Hematopoietic multipotent progenitor cell treated with erythropoietin and hydrocortisone succinate and interleukin-3 and kit ligand, for 15 days (in vitro differentiated cells): ENCODE results near the gene DNAI1.
"Not testable (repeated sequence)": the region's sequence is repeated elsewhere in the genome, so short reads cannot be mapped to it uniquely, and the experiment has no call there.

Experiments
- DNase-seq: peaks from one replicate; pipeline ENCODE4 v3.0.0-alpha.2; 2015; ENCODE audit warnings: low spot score

DNAI1 gene

GRCh38 chr9:34458013-34458958 lies at the start of gene DNAI1, which contains the start of gene FAM219A:
DNAI1 (plus strand) TSS chr9:34458805; CDS start chr9:34459006, 201 bp downstream.
FAM219A (minus strand) TSS chr9:34458570; CDS start chr9:34458263, 307 bp downstream.
- peak; percentile 99 for DNase-seq

GRCh38 chr9:34409154-34409553 lies 49.5 kb upstream of the DNAI1 start:
- no peak for DNase-seq

- no peak for DNase-seq
Measured at GRCh38 chr9:34412336-34412735, 46.3 kb upstream of the DNAI1 start.

- peak; percentile 22 for DNase-seq
Measured at GRCh38 chr9:34413231-34413852, 45.3 kb upstream of the DNAI1 start.

GRCh38 chr9:34417734-34418133 lies 40.9 kb upstream of the DNAI1 start:
- no peak for DNase-seq

GRCh38 chr9:34419716-34420504 lies 38.7 kb upstream of the DNAI1 start:
- DNase-seq = no peak

GRCh38 chr9:34426347-34427074 lies 32.1 kb upstream of the DNAI1 start:
- DNase-seq = no peak

- no peak for DNase-seq
Measured at GRCh38 chr9:34428325-34428958, 30.2 kb upstream of the DNAI1 start.

- peak; percentile 11 for DNase-seq
Measured at GRCh38 chr9:34430843-34431437, 27.7 kb upstream of the DNAI1 start.

- DNase-seq = no peak
Measured at GRCh38 chr9:34431667-34432066, 26.9 kb upstream of the DNAI1 start.

GRCh38 chr9:34437006-34437925 lies 21.3 kb upstream of the DNAI1 start:
- DNase-seq = peak; percentile 79

- DNase-seq = not testable (repeated sequence)
Measured at GRCh38 chr9:34437926-34438307, 20.7 kb upstream of the DNAI1 start.

GRCh38 chr9:34438465-34438864 lies 20.1 kb upstream of the DNAI1 start:
- not testable (repeated sequence) for DNase-seq

- DNase-seq = no peak
Measured at GRCh38 chr9:34440017-34440416, 18.6 kb upstream of the DNAI1 start.

GRCh38 chr9:34442770-34443169 lies 15.8 kb upstream of the DNAI1 start:
- no peak for DNase-seq

- no peak for DNase-seq
Measured at GRCh38 chr9:34443533-34443932, 15.1 kb upstream of the DNAI1 start.

- DNase-seq = no peak
Measured at GRCh38 chr9:34443976-34444375, 14.6 kb upstream of the DNAI1 start.

- no peak for DNase-seq
Measured at GRCh38 chr9:34446468-34446891, 12.1 kb upstream of the DNAI1 start.

- no peak for DNase-seq
Measured at GRCh38 chr9:34446951-34447350, 11.7 kb upstream of the DNAI1 start.

- DNase-seq = no peak
Measured at GRCh38 chr9:34450644-34451043, 8.0 kb upstream of the DNAI1 start.
